Parathyroid adenoma (tissue), 2 donors: ENCODE data around the gene FDXACB1.

Source experiments
- H2AFZ ChIP-seq: fragments of 300-600 bp; sonication (generic); one replicate; pipeline ENCODE4 v1.7.0; 2017; ENCODE audit warnings: antibody characterized with exemption, mild to moderate bottlenecking
- H3K27ac ChIP-seq: fragments of 300-600 bp; sonication (generic); one replicate; pipeline ENCODE4 v1.7.0; 2017
- H3K27me3 ChIP-seq: fragments of 300-600 bp; sonication (generic); one replicate; pipeline ENCODE4 v1.7.0; 2017; ENCODE audit warnings: low read length; ENCODE audit not compliant: control insufficient read depth, insufficient read depth
- H3K36me3 ChIP-seq: fragments of 300-600 bp; sonication (generic); one replicate; pipeline ENCODE4 v1.7.0; 2017; ENCODE audit warnings: low read length; ENCODE audit not compliant: control insufficient read depth, insufficient read depth
- H3K4me1 ChIP-seq: fragments of 300-600 bp; sonication (generic); one replicate; pipeline ENCODE4 v1.7.0; 2017; ENCODE audit warnings: control low read depth
- H3K4me2 ChIP-seq: fragments of 300-600 bp; sonication (generic); one replicate; pipeline ENCODE4 v1.7.0; 2017; ENCODE audit warnings: low read length
- H3K4me3 ChIP-seq: fragments of 300-600 bp; sonication (generic); one replicate; pipeline ENCODE4 v1.7.0; 2017; ENCODE audit warnings: low read depth, low read length
- H3K79me2 ChIP-seq: fragments of 300-600 bp; sonication (generic); one replicate; pipeline ENCODE4 v1.7.0; 2017; ENCODE audit warnings: control low read depth
- H3K9ac ChIP-seq: fragments of 300-600 bp; sonication (generic); one replicate; pipeline ENCODE4 v1.7.0; 2017; ENCODE audit warnings: mild to moderate bottlenecking
- H3K9me3 ChIP-seq: fragments of 300-600 bp; sonication (generic); one replicate; pipeline ENCODE4 v1.7.0; 2017; ENCODE audit warnings: low read length; ENCODE audit not compliant: control insufficient read depth
- CTCF ChIP-seq: fragments of 300-600 bp; sonication (generic); IDR thresholded peaks from one replicate; pipeline ENCODE4 v1.7.0; 2017; ENCODE audit warnings: antibody characterized with exemption, mild to moderate bottlenecking
- donor health status: primary hyperparathyroidism.

Gene FDXACB1

GRCh38 chr11:111909378-111909777 is 30.4 kb upstream of the FDXACB1 start:
- Histone ChIP-seq H3K27me3 (no peaks in the 10 kb centered on the region), H3K4me3 (no peak overlapping the region), H3K27ac (peak overlapping the region; percentile 49), H3K36me3 (no peaks in the 10 kb centered on the region), H3K9me3 (no peaks in the 10 kb centered on the region), H3K4me1 (peaks cover 26% of the 10 kb centered on the region), H3K79me2 (no peaks in the 10 kb centered on the region), H3K9ac (no peak overlapping the region), H3K4me2 (peak overlapping the region; percentile 31), H2AFZ (peak overlapping the region; percentile 79)
- no peak for TF ChIP-seq CTCF

GRCh38 chr11:111908639-111909305 is 29.8 kb upstream of the FDXACB1 start:
- Histone ChIP-seq H3K27me3 (no peaks in the 10 kb centered on the region), H3K36me3 (no peaks in the 10 kb centered on the region), H2AFZ (peak overlapping the region; percentile 79), H3K9me3 (no peaks in the 10 kb centered on the region), H3K4me1 (peaks cover 26% of the 10 kb centered on the region), H3K79me2 (no peaks in the 10 kb centered on the region), H3K4me3 (no peak overlapping the region), H3K9ac (no peak overlapping the region), H3K4me2 (no peak overlapping the region), H3K27ac (peak overlapping the region; percentile 49)
- TF ChIP-seq CTCF, result no peak

GRCh38 chr11:111906680-111907079 is 27.7 kb upstream of the FDXACB1 start:
- Histone ChIP-seq H3K9me3 (no peaks in the 10 kb centered on the region), H3K4me3 (no peak overlapping the region), H3K9ac (no peak overlapping the region), H3K36me3 (no peaks in the 10 kb centered on the region), H3K27ac (peak overlapping the region; percentile 56), H3K4me2 (peak overlapping the region; percentile 26), H3K79me2 (no peaks in the 10 kb centered on the region), H2AFZ (peak overlapping the region; percentile 31), H3K27me3 (no peaks in the 10 kb centered on the region), H3K4me1 (peaks cover 21% of the 10 kb centered on the region)
- no peak for TF ChIP-seq CTCF

- no peak overlapping the region for H3K4me3 ChIP-seq
- TF ChIP-seq CTCF, result no peak
Observed at GRCh38 chr11:111905411-111905810, 26.4 kb upstream of the FDXACB1 start.

GRCh38 chr11:111886844-111887243 is 7.9 kb upstream of the FDXACB1 start:
- H3K27me3 ChIP-seq, result no peaks in the 10 kb centered on the region
- H2AFZ ChIP-seq, result no peak overlapping the region
- no peaks in the 10 kb centered on the region for H3K9me3 ChIP-seq
- TF ChIP-seq CTCF, result no peak
- H3K36me3 ChIP-seq, result no peaks in the 10 kb centered on the region
- no peaks in the 10 kb centered on the region for H3K4me1 ChIP-seq
- no peak overlapping the region for H3K27ac ChIP-seq
- H3K4me3 ChIP-seq, result no peak overlapping the region
- no peak overlapping the region for H3K4me2 ChIP-seq
- H3K79me2 ChIP-seq, result no peaks in the 10 kb centered on the region
- H3K9ac ChIP-seq, result no peak overlapping the region

More at GRCh38 chr11:111905411-111905810, 26.4 kb upstream of the FDXACB1 start:
- Histone ChIP-seq H3K9me3 (no peaks in the 10 kb centered on the region), H3K79me2 (no peaks in the 10 kb centered on the region), H3K4me2 (no peak overlapping the region), H3K36me3 (no peaks in the 10 kb centered on the region), H3K27ac (no peak overlapping the region), H2AFZ (no peak overlapping the region), H3K9ac (no peak overlapping the region), H3K27me3 (no peaks in the 10 kb centered on the region), H3K4me1 (peaks cover 9% of the 10 kb centered on the region)
